T-helper 1 cell treated with Interleukin-12 subunit alpha and Interleukin-12 subunit beta and Interleukin-4 antibody, amounts not matched to agents 30 μg/mL and 1 μg/mL, for 36 hours (primary cell): ENCODE results near the gene ECEL1.
"Not testable (repeated sequence)": the region's sequence is repeated elsewhere in the genome, so short reads cannot be mapped to it uniquely, and the experiment has no call there.

Experiments
- H3K27ac Mint-ChIP-seq: one replicate; pipeline ENCODE4 v1.8.0; 2021; ENCODE audit warnings: mild to moderate bottlenecking, mixed read lengths
- H3K27me3 Mint-ChIP-seq: one replicate; pipeline ENCODE4 v1.8.0; 2021; ENCODE audit warnings: low read depth, mixed read lengths
- H3K36me3 Mint-ChIP-seq: one replicate; pipeline ENCODE4 v1.8.0; 2021; ENCODE audit warnings: low read depth, mixed read lengths
- H3K4me1 Mint-ChIP-seq: one replicate; pipeline ENCODE4 v1.8.0; 2021; ENCODE audit warnings: low read depth, mixed read lengths
- H3K4me3 Mint-ChIP-seq: one replicate; pipeline ENCODE4 v1.8.0; 2021; ENCODE audit warnings: mild to moderate bottlenecking, moderate library complexity, mixed read lengths
- H3K9me3 Mint-ChIP-seq: one replicate; pipeline ENCODE4 v1.8.0; 2021; ENCODE audit warnings: mixed read lengths

The ECEL1 gene

GRCh38 chr2:232487385-232488096 is at the start of gene ECEL1:
Gene ECEL1 (minus strand): TSS chr2:232487834. CDS start chr2:232486653, 1,181 bp downstream.
- Mint-ChIP-seq H3K4me1 (no peaks in the 10 kb centered on the region), H3K4me3 (no peak within 1 kb of the TSS)

GRCh38 chr2:232537079-232537478 is 49.4 kb upstream of the ECEL1 start:
- Mint-ChIP-seq H3K27me3 (peaks cover 6% of the 10 kb centered on the region), H3K36me3 (no peaks in the 10 kb centered on the region), H3K4me3 (no peak overlapping the region), H3K27ac (no peak overlapping the region), H3K9me3 (peaks cover 8% of the 10 kb centered on the region), H3K4me1 (peaks cover 4% of the 10 kb centered on the region)

More at GRCh38 chr2:232487385-232488096, at the start of gene ECEL1:
- Mint-ChIP-seq H3K27me3 (peaks cover 46% of the 10 kb centered on the region), H3K36me3 (peaks cover 1% of the 10 kb centered on the region), H3K9me3 (no peaks in the 10 kb centered on the region), H3K27ac (no peak within 1 kb of the TSS)

- no peak overlapping the region for H3K27ac Mint-ChIP-seq
- peaks cover 6% of the 10 kb centered on the region for H3K27me3 Mint-ChIP-seq
- no peak overlapping the region for H3K4me3 Mint-ChIP-seq
- no peaks in the 10 kb centered on the region for H3K36me3 Mint-ChIP-seq
- H3K9me3 Mint-ChIP-seq: peaks cover 8% of the 10 kb centered on the region
- peaks cover 4% of the 10 kb centered on the region for H3K4me1 Mint-ChIP-seq
Measured at GRCh38 chr2:232535761-232536530, 48.3 kb upstream of the ECEL1 start.

GRCh38 chr2:232534940-232535651 is 47.5 kb upstream of the ECEL1 start:
- Mint-ChIP-seq H3K27me3 (peaks cover 6% of the 10 kb centered on the region), H3K36me3 (no peaks in the 10 kb centered on the region), H3K9me3 (peaks cover 8% of the 10 kb centered on the region), H3K4me1 (peaks cover 4% of the 10 kb centered on the region), H3K27ac (no peak overlapping the region), H3K4me3 (no peak overlapping the region)

- Mint-ChIP-seq H3K4me3 (no peak overlapping the region), H3K36me3 (no peaks in the 10 kb centered on the region), H3K4me1 (peaks cover 4% of the 10 kb centered on the region), H3K27ac (no peak overlapping the region), H3K27me3 (peaks cover 6% of the 10 kb centered on the region), H3K9me3 (peaks cover 8% of the 10 kb centered on the region)
Measured at GRCh38 chr2:232533944-232534710, 46.5 kb upstream of the ECEL1 start.

GRCh38 chr2:232532821-232533220 is 45.2 kb upstream of the ECEL1 start:
- not testable (repeated sequence) for H3K9me3 Mint-ChIP-seq, H3K4me3 Mint-ChIP-seq, H3K27ac Mint-ChIP-seq, H3K36me3 Mint-ChIP-seq, H3K4me1 Mint-ChIP-seq, H3K27me3 Mint-ChIP-seq

- Mint-ChIP-seq H3K9me3 (peaks cover 8% of the 10 kb centered on the region), H3K27ac (no peak overlapping the region), H3K4me1 (peaks cover 4% of the 10 kb centered on the region), H3K4me3 (no peak overlapping the region), H3K27me3 (peaks cover 3% of the 10 kb centered on the region), H3K36me3 (no peaks in the 10 kb centered on the region)
Measured at GRCh38 chr2:232532419-232532818, 44.8 kb upstream of the ECEL1 start.

- no peaks in the 10 kb centered on the region for H3K9me3 Mint-ChIP-seq
- H3K36me3 Mint-ChIP-seq: no peaks in the 10 kb centered on the region
Measured at GRCh38 chr2:232530626-232531260, 43.1 kb upstream of the ECEL1 start.

GRCh38 chr2:232529806-232530547 is 42.3 kb upstream of the ECEL1 start:
- H3K9me3 Mint-ChIP-seq: no peaks in the 10 kb centered on the region
- H3K27ac Mint-ChIP-seq: no peak overlapping the region
- peaks cover 4% of the 10 kb centered on the region for H3K4me1 Mint-ChIP-seq
- H3K36me3 Mint-ChIP-seq: no peaks in the 10 kb centered on the region
- H3K27me3 Mint-ChIP-seq: peaks cover 3% of the 10 kb centered on the region
- H3K4me3 Mint-ChIP-seq: no peak overlapping the region

More at GRCh38 chr2:232530626-232531260, 43.1 kb upstream of the ECEL1 start:
- Mint-ChIP-seq H3K27me3 (peaks cover 3% of the 10 kb centered on the region), H3K4me1 (peaks cover 4% of the 10 kb centered on the region), H3K4me3 (no peak overlapping the region), H3K27ac (no peak overlapping the region)

GRCh38 chr2:232528746-232529460 is 41.3 kb upstream of the ECEL1 start:
- Mint-ChIP-seq H3K36me3 (no peaks in the 10 kb centered on the region), H3K9me3 (no peaks in the 10 kb centered on the region), H3K27me3 (peaks cover 10% of the 10 kb centered on the region), H3K27ac (no peak overlapping the region), H3K4me1 (peaks cover 4% of the 10 kb centered on the region), H3K4me3 (no peak overlapping the region)

- H3K27me3 Mint-ChIP-seq: peaks cover 15% of the 10 kb centered on the region
- no peaks in the 10 kb centered on the region for H3K36me3 Mint-ChIP-seq
- no peak overlapping the region for H3K27ac Mint-ChIP-seq
Measured at GRCh38 chr2:232527905-232528470, 40.4 kb upstream of the ECEL1 start.

GRCh38 chr2:232526372-232526941 is 38.8 kb upstream of the ECEL1 start:
- no peak overlapping the region for H3K4me3 Mint-ChIP-seq
- H3K27me3 Mint-ChIP-seq: peaks cover 20% of the 10 kb centered on the region
- no peaks in the 10 kb centered on the region for H3K36me3 Mint-ChIP-seq
- no peak overlapping the region for H3K27ac Mint-ChIP-seq
- H3K4me1 Mint-ChIP-seq: peaks cover 4% of the 10 kb centered on the region
- H3K9me3 Mint-ChIP-seq: no peaks in the 10 kb centered on the region

More at GRCh38 chr2:232527905-232528470, 40.4 kb upstream of the ECEL1 start:
- Mint-ChIP-seq H3K4me1 (peaks cover 4% of the 10 kb centered on the region), H3K9me3 (no peaks in the 10 kb centered on the region), H3K4me3 (no peak overlapping the region)
